Measurements from ENCODE around the gene EFCAB14. TPM values are rescaled to one million over a fixed set of nuclear protein-coding genes. Genes with fewer than 3 reads are reported as not detected.

Gene EFCAB14
- total and polyA plus RNA-seq, 10 of the 15 experiments (the other 5 are each of a cell fraction or from before 2014, with no cell fraction given) = 7.8 to 66.0 (median 41.6) TPM

DNA sequence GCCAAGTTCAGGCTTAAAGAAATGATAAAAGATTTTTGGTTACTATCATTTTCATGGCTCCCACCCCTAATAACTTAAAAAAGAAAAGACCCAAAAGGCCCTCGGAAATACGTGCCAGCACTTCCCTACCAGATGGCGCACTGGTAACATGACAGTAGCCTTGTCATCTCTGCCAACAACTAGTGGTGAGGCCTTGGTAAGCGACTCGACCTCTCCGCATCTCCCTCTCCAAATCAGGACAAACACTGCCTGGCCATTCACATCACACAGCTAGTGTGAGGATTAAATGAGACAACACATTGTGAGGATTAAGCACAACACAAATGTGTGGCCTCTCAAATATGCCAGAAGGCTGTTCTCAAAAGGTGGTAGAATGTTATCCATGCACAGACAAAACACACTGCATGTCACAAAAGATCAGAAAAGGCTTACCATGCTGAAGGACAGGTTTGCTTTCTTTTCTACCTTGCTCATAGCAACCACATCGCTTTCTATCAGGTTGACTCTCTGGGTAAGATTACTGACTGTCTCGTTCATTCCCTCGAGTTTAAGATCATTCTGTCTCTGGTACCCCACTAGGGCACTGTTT lies 30.9 kb downstream of the EFCAB14 start (continued):
- TF ChIP-seq SP1 (IDR thresholded peaks at IDR 0.05; ENCODE audit: low read depth, low read length) = no peak
- TF ChIP-seq CHD2 (IDR thresholded peaks at IDR 0.05; ENCODE audit: borderline replicate concordance, low read depth, low read length) = no peak
- TF ChIP-seq FOXM1 (IDR thresholded peaks at IDR 0.05; ENCODE audit: low read depth, low read length) = no peak

GRCh38 chr1:46687093-46687659 lies 31.7 kb downstream of the EFCAB14 start:
- in situ Hi-C loops (cut with MboI) = no loop called here
- ChIA-PET SMC1A (ENCODE audit: uncharacterized antibody, unreplicated experiment) (interaction anchor here (3.1 kb wide), 1 partner anchor 9 kb away, joined by 8 read pairs; no protein-coding TSS in a partner anchor), RAD21 (ENCODE audit: unreplicated experiment) (no interaction called here), POLR2A (interaction anchor here (0.6 kb wide), 1 partner anchor 26 kb away, joined by 3 read pairs; no protein-coding TSS in a partner anchor), CTCF (interaction anchor here (1.0 to 1.5 kb wide), 2 partner anchors 12 to 37 kb away, joined by 3 to 4 read pairs; no protein-coding TSS in a partner anchor)
- Histone ChIP-seq H3K4me3 (no peak overlapping the region), H3K27ac (ENCODE audit: control insufficient read depth, insufficient read depth) (no peak overlapping the region), H3K9me3 (replicated peaks; ENCODE audit: control insufficient read depth, insufficient read depth, low read length) (no peaks in the 10 kb centered on the region), H3K4me1 (ENCODE audit: control insufficient read depth, insufficient read depth, low read length) (no peaks in the 10 kb centered on the region), H3K79me2 (ENCODE audit: control insufficient read depth, insufficient read depth, low read length) (no peaks in the 10 kb centered on the region), H3K27me3 (replicated peaks in 1 of 2; ENCODE audit: control insufficient read depth in 2 of 2, insufficient read depth in 2 of 2, low read length in 1 of 2) (no peaks in the 10 kb centered on the region), H3K4me2 (ENCODE audit: control insufficient read depth, insufficient read depth) (no peak overlapping the region), H2AFZ (ENCODE audit: control insufficient read depth, low read depth, low read length) (no peak overlapping the region), H4K20me1 (ENCODE audit: control insufficient read depth, insufficient read depth) (no peaks in the 10 kb centered on the region), H3K9ac (ENCODE audit: control insufficient read depth, insufficient read depth, low read length) (no peak overlapping the region), H3K36me3 (ENCODE audit: control insufficient read depth in 2 of 2, insufficient read depth in 2 of 2, low read length in 1 of 2) (peaks cover 13 to 34% of the 10 kb centered on the region in 2 experiments)
- WGBS (ENCODE audit: insufficient coverage, insufficient replicate concordance, low lambda C conversion rate, missing lambda C conversion rate) = 66% methylated on average over 2 of the region's 2 CpGs
- TF ChIP-seq POLR2AphosphoS5 (IDR thresholded peaks at IDR 0.05; ENCODE audit: low read length) = no peak
- TF ChIP-seq ZBTB11 (CRISPR knock-in tag; IDR thresholded peaks at IDR 0.05) = no peak
- TF ChIP-seq, protein P1, sequence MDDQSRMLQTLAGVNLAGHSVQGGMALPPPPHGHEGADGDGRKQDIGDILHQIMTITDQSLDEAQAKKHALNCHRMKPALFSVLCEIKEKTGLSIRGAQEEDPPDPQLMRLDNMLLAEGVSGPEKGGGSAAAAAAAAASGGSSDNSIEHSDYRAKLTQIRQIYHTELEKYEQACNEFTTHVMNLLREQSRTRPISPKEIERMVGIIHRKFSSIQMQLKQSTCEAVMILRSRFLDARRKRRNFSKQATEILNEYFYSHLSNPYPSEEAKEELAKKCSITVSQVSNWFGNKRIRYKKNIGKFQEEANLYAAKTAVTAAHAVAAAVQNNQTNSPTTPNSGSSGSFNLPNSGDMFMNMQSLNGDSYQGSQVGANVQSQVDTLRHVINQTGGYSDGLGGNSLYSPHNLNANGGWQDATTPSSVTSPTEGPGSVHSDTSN (IDR thresholded peaks at IDR 0.05; ENCODE audit: insufficient replicate concordance, low read depth, low read length) = no peak
- TF ChIP-seq ZZZ3 (IDR thresholded peaks at IDR 0.05; ENCODE audit: control insufficient read depth, insufficient read length, low read depth) = no peak
- DNase-seq (ENCODE audit: low read depth, low spot score) = no peak
- no peak for ATAC-seq
- no TSS peak for BruUV-seq (replicated peaks)
- no peak for FAIRE-seq
- intact Hi-C loops (cut with micrococcal nuclease; ENCODE audit: unreplicated experiment) = no loop called here
